Thyroid gland (tissue), 4 donors: ENCODE data around the gene IL26. TPM values are rescaled to one million over a fixed set of nuclear protein-coding genes. Genes with fewer than 3 reads are reported as not detected.
"Not testable (repeated sequence)": the region's sequence is repeated elsewhere in the genome, so short reads cannot be mapped to it uniquely, and the experiment has no call there.

Experiments used
- DNase-seq, 2 donors: peaks; one replicate each; pipeline ENCODE4 v3.0.0-alpha.2; 2019
- H3K27ac ChIP-seq, 3 donors: fragments of 200-600 bp; sonication (generic); 1 replicate in 2 of 3; 2 replicates in 1 of 3; pipeline ENCODE4 v1.5.1; 2016 to 2019; ENCODE audit warnings: mild to moderate bottlenecking in 1 of 3, moderate library complexity in 1 of 3
- H3K27me3 ChIP-seq: fragments of 200-600 bp; sonication (generic); one replicate; pipeline ENCODE4 v1.5.1; 2019
- H3K36me3 ChIP-seq, 2 donors: fragments of 200-600 bp; sonication (generic); one replicate each; pipeline ENCODE4 v1.5.1; 2016 to 2019
- H3K4me1 ChIP-seq, 2 donors: fragments of 200-600 bp; sonication (generic); one replicate each; pipeline ENCODE4 v1.5.1; 2017 to 2019
- H3K4me3 ChIP-seq, 3 donors: fragments of 200-600 bp; sonication (generic); replicated peaks in 1 of 3; 1 replicate in 2 of 3; 2 replicates in 1 of 3; pipeline ENCODE4 v1.5.1; 2016; ENCODE audit warnings: mild to moderate bottlenecking in 1 of 3
- H3K9me3 ChIP-seq: fragments of 200-600 bp; sonication (generic); one replicate; pipeline ENCODE4 v1.5.1; 2017
- CTCF ChIP-seq, 6 experiments: fragments of 200-600 bp in 3 of 6; fragments of 450-650 bp in 3 of 6; sonication (generic) in 3 of 6; IDR thresholded peaks; one replicate each; pipeline ENCODE4 v1.5.1; 2016 to 2019; ENCODE audit warnings: antibody characterized with exemption in 6 of 6, mild to moderate bottlenecking in 2 of 6, inconsistent platforms in 1 of 6, moderate library complexity in 1 of 6
- POLR2A ChIP-seq, 2 donors: fragments of 450-650 bp; IDR thresholded peaks; one replicate each; pipeline ENCODE4 v1.6.1; 2017; ENCODE audit warnings: antibody characterized with exemption in 2 of 2, mild to moderate bottlenecking in 2 of 2, moderate library complexity in 1 of 2
- WGBS, 2 donors: methylation state at CpG; one replicate each; pipeline ENCODE4 v1.1.5; 2017; 5-methylcytosine and 5-hydroxymethylcytosine counted together
- intact Hi-C: fragments of 100-400 bp; cut with DNase I; formaldehyde crosslinking; loops from one replicate; pipeline ENCODE4 v1.15.1; 2023
- total RNA-seq, 4 donors: library from RNA; depleted of rRNA; stranded (reverse); fragments of >200 nt; gene quantifications; one replicate each; pipeline ENCODE4 v1.2.3, GENCODE V29; 2016

The IL26 gene
- total RNA-seq, 4 donors from 2014 or later = not detected

- Histone ChIP-seq H3K27me3 (no peaks in the 10 kb centered on the region), H3K36me3 (no peaks in the 10 kb centered on the region), H3K27ac (no peak overlapping the region), H3K4me1 (no peaks in the 10 kb centered on the region), H3K4me3 (no peak overlapping the region), H3K9me3 (no peaks in the 10 kb centered on the region)
- TF ChIP-seq CTCF (IDR thresholded peaks at IDR 0.05) = no peak
- no peak for TF ChIP-seq POLR2A (IDR thresholded peaks at IDR 0.05)
- intact Hi-C loops = no loop called here
- no peak for DNase-seq
Observed at GRCh38 chr12:68178184-68178583, 47.4 kb downstream of the IL26 start.

GRCh38 chr12:68177562-68177961, 48.0 kb downstream of the IL26 start:
- no peak for DNase-seq
- TF ChIP-seq POLR2A (IDR thresholded peaks at IDR 0.05) (no peak), CTCF (IDR thresholded peaks at IDR 0.05) (no peak)
- 83 to 87% methylated on average over 2 of the region's 2 CpGs for WGBS, 2 donors
- Histone ChIP-seq H3K4me1 (no peaks in the 10 kb centered on the region), H3K4me3 (no peak overlapping the region), H3K27me3 (no peaks in the 10 kb centered on the region), H3K27ac (no peak overlapping the region), H3K9me3 (no peaks in the 10 kb centered on the region), H3K36me3 (no peaks in the 10 kb centered on the region)
- intact Hi-C loops = no loop called here

DNA sequence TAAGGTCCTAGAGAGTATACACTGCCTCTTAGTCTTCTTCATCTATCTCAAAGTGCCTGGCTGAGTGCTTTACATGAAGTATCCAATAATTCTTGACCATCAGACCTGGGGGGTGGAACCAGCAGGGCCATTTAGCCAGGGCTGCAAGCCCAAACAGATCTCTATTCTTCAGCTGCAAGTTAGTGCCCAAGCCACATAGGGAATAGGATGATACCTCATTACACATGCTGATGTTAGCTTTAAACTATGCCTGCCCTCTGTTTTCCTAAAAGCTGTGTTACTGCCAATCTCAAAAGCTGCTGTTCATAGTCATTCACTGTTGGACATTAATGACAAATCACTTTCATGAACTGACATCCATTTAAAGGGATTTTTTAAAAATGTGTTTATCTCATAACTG, 49.4 kb downstream of the IL26 start:
- no peaks in the 10 kb centered on the region for H3K9me3 ChIP-seq
- intact Hi-C loops = no loop called here
- H3K4me3 ChIP-seq = no peak overlapping the region
- DNase-seq = no peak
- TF ChIP-seq POLR2A (IDR thresholded peaks at IDR 0.05) (no peak), CTCF (IDR thresholded peaks at IDR 0.05) (no peak)
- no peak overlapping the region for H3K27ac ChIP-seq
- no peaks in the 10 kb centered on the region for H3K36me3 ChIP-seq
- H3K4me1 ChIP-seq = no peaks in the 10 kb centered on the region
- H3K27me3 ChIP-seq = no peaks in the 10 kb centered on the region

GRCh38 chr12:68175557-68176061, 50.0 kb downstream of the IL26 start:
- Histone ChIP-seq H3K9me3 (no peaks in the 10 kb centered on the region), H3K27me3 (no peaks in the 10 kb centered on the region), H3K4me1 (no peaks in the 10 kb centered on the region), H3K27ac (no peak overlapping the region), H3K4me3 (no peak overlapping the region), H3K36me3 (no peaks in the 10 kb centered on the region)
- no peak for TF ChIP-seq POLR2A (IDR thresholded peaks at IDR 0.05)
- no peak for TF ChIP-seq CTCF (IDR thresholded peaks at IDR 0.05)
- WGBS, 2 donors = 39 to 44% methylated on average over 4 of the region's 4 CpGs
- no peak for DNase-seq
- intact Hi-C loops = no loop called here

- H3K4me1 ChIP-seq, H3K9me3 ChIP-seq, intact Hi-C loops, DNase-seq, H3K36me3 ChIP-seq, H3K27me3 ChIP-seq, H3K27ac ChIP-seq, H3K4me3 ChIP-seq: not testable (repeated sequence)
- 93 to 94% methylated on average over 3 of the region's 3 CpGs for whole genome bisulfite sequencing, 2 donors
Observed at GRCh38 chr12:68174761-68175160, 50.8 kb downstream of the IL26 start.

- Histone ChIP-seq H3K27ac (no peak overlapping the region), H3K4me3 (no peak overlapping the region), H3K9me3 (no peaks in the 10 kb centered on the region), H3K36me3 (no peaks in the 10 kb centered on the region), H3K4me1 (no peaks in the 10 kb centered on the region), H3K27me3 (no peaks in the 10 kb centered on the region)
- no peak for TF ChIP-seq POLR2A (IDR thresholded peaks at IDR 0.05)
- intact Hi-C loops = no loop called here
- DNase-seq = no peak
Observed at GRCh38 chr12:68173792-68174191, 51.8 kb downstream of the IL26 start.
